Activated CD8-positive, alpha-beta memory T cell treated with anti-CD3 and anti-CD28 coated beads for 36 hours (primary cell): ENCODE measurements around the gene LAD1. TPM values are rescaled to one million over a fixed set of nuclear protein-coding genes. Genes with fewer than 3 reads are reported as not detected.

ENCODE experiments used
- CTCF ChIA-PET: fragments of 350-600 bp; sonication (Branson Sonifier 250); formaldehyde crosslinking; loops from one replicate; lab custom pipeline; 2021; ENCODE audit warnings: antibody characterized with exemption; lab: Charles Lee
- POLR2A ChIA-PET: fragments of 350-600 bp; sonication (Branson Sonifier 250); formaldehyde crosslinking; loops from one replicate; lab custom pipeline; 2021; ENCODE audit warnings: antibody characterized with exemption; lab: Charles Lee
- total RNA-seq, 2 experiments: library from RNA; stranded (reverse); gene quantifications; one replicate each; pipeline ENCODE4 v1.2.3, GENCODE V29; 2021

The LAD1 gene
- total RNA-seq, 2 experiments from 2014 or later, result not detected

- POLR2A ChIA-PET, result no interaction called here
- CTCF ChIA-PET, result interaction anchor here (1.2 kb wide), 1 partner anchor 12 kb away, joined by 4 read pairs; no protein-coding TSS in a partner anchor
Observed at GRCh38 chr1:201397675-201398074, 1.4 kb downstream of the LAD1 start.

- ChIA-PET CTCF (interaction anchor here (1.5 kb wide), 1 partner anchor 39 kb away, joined by 4 read pairs; no protein-coding TSS in a partner anchor), POLR2A (no interaction called here)
Observed at GRCh38 chr1:201396861-201397464, 2.2 kb downstream of the LAD1 start.

- POLR2A ChIA-PET, result no interaction called here
- CTCF ChIA-PET, result interaction anchor here (1.5 kb wide), 1 partner anchor 40 kb away, joined by 4 read pairs; no protein-coding TSS in a partner anchor
Observed at GRCh38 chr1:201395936-201396335, 3.2 kb downstream of the LAD1 start.

- CTCF ChIA-PET, result interaction anchor here (1.5 kb wide), 1 partner anchor 14 kb away, joined by 7 read pairs; no protein-coding TSS in a partner anchor
- POLR2A ChIA-PET, result no interaction called here
Observed at GRCh38 chr1:201394591-201394990, 4.5 kb downstream of the LAD1 start.

GRCh38 chr1:201393076-201393475 lies 6.0 kb downstream of the LAD1 start:
- CTCF ChIA-PET, result interaction anchor here (0.6 to 1.2 kb wide), 3 partner anchors 13 to 139 kb away, joined by 3 to 5 read pairs (median 5); no protein-coding TSS in a partner anchor
- POLR2A ChIA-PET, result no interaction called here

GRCh38 chr1:201391651-201392511 lies 7.2 kb downstream of the LAD1 start:
- CTCF ChIA-PET, result interaction anchor here (1.2 kb wide), 1 partner anchor 137 kb away, joined by 3 read pairs; no protein-coding TSS in a partner anchor
- POLR2A ChIA-PET, result no interaction called here

- POLR2A ChIA-PET, result no interaction called here
- CTCF ChIA-PET, result no interaction called here
Observed at GRCh38 chr1:201391225-201391624, 7.9 kb downstream of the LAD1 start.

GRCh38 chr1:201389051-201389450 lies 10.1 kb downstream of the LAD1 start:
- POLR2A ChIA-PET, result interaction anchor here (0.6 kb wide), 1 partner anchor 235 kb away, joined by 4 read pairs; no protein-coding TSS in a partner anchor
- CTCF ChIA-PET, result interaction anchor here (0.7 to 1.6 kb wide), 2 partner anchors 17 to 416 kb away, joined by 3 read pairs; no protein-coding TSS in a partner anchor

- CTCF ChIA-PET, result interaction anchor here (0.7 to 1.1 kb wide), 2 partner anchors 12 to 731 kb away, joined by 3 to 4 read pairs; no protein-coding TSS in a partner anchor
- POLR2A ChIA-PET, result no interaction called here
Observed at GRCh38 chr1:201386208-201386607, 12.9 kb downstream of the LAD1 start.

GRCh38 chr1:201385299-201385891 lies 13.7 kb downstream of the LAD1 start:
- ChIA-PET CTCF (interaction anchor here (1.1 to 1.5 kb wide), 2 partner anchors 13 to 35 kb away, joined by 3 to 4 read pairs; no protein-coding TSS in a partner anchor), POLR2A (no interaction called here)

GRCh38 chr1:201384406-201384782 lies 14.7 kb downstream of the LAD1 start:
- ChIA-PET CTCF (interaction anchor here (1.5 kb wide), 1 partner anchor 34 kb away, joined by 3 read pairs; no protein-coding TSS in a partner anchor), POLR2A (no interaction called here)

GRCh38 chr1:201383647-201384405 lies 15.3 kb downstream of the LAD1 start:
- CTCF ChIA-PET, result interaction anchor here (1.4 kb wide), 1 partner anchor 11 kb away, joined by 4 read pairs; no protein-coding TSS in a partner anchor

GRCh38 chr1:201381130-201381529 lies 18.0 kb downstream of the LAD1 start:
- POLR2A ChIA-PET, result no interaction called here
- CTCF ChIA-PET, result no interaction called here

More at GRCh38 chr1:201383647-201384405, 15.3 kb downstream of the LAD1 start:
- POLR2A ChIA-PET, result no interaction called here

- CTCF ChIA-PET, result no interaction called here
Observed at GRCh38 chr1:201379733-201380242, 19.3 kb downstream of the LAD1 start.

GRCh38 chr1:201378804-201379203 lies 20.3 kb downstream of the LAD1 start:
- CTCF ChIA-PET, result no interaction called here
- POLR2A ChIA-PET, result no interaction called here

More at GRCh38 chr1:201379733-201380242, 19.3 kb downstream of the LAD1 start:
- POLR2A ChIA-PET, result no interaction called here

- POLR2A ChIA-PET, result no interaction called here
- CTCF ChIA-PET, result no interaction called here
Observed at GRCh38 chr1:201377611-201378092, 21.5 kb downstream of the LAD1 start, which contains the start of gene TNNT2. TNNT2 (minus strand) TSS chr1:201377680; CDS start chr1:201373254, 4,426 bp downstream.

GRCh38 chr1:201376464-201377374 lies 22.4 kb downstream of the LAD1 start:
- POLR2A ChIA-PET, result no interaction called here
- CTCF ChIA-PET, result interaction anchor here (0.6 kb wide), 1 partner anchor 17 kb away, joined by 5 read pairs; no protein-coding TSS in a partner anchor
